GM23338 (cell line): ENCODE measurements around the gene DENND4A. TPM values are rescaled to one million over a fixed set of nuclear protein-coding genes. Genes with fewer than 3 reads are reported as not detected.

Source experiments
- ATAC-seq: fragments of 200-7000 bp; cut with Tn5 transposase; 3 replicates; pipeline ENCODE4 v1.9.1; 2020
- DNase-seq: peaks from one replicate; pipeline ENCODE4 v3.0.0-alpha.2; 2015; ENCODE audit warnings: low spot score
- H2AFZ ChIP-seq: fragments of 200-600 bp; sonication (generic); 2 replicates; pipeline ENCODE4 v1.8.0; 2016; ENCODE audit warnings: antibody characterized with exemption, mild to moderate bottlenecking, moderate library complexity
- H3F3A ChIP-seq: fragments of 200-600 bp; sonication (generic); replicated peaks from 2 replicates; pipeline ENCODE4 v1.8.0; 2017; ENCODE audit warnings: antibody characterized with exemption, mixed run types, low read depth
- H3K27ac ChIP-seq: fragments of 200-600 bp; sonication (generic); 2 replicates; pipeline ENCODE4 v1.6.1; 2016; ENCODE audit warnings: low read depth
- H3K27me3 ChIP-seq: fragments of 200-600 bp; sonication (generic); 2 replicates; pipeline ENCODE4 v1.8.0; 2016; ENCODE audit warnings: mild to moderate bottlenecking, mixed run types, moderate library complexity; ENCODE audit not compliant: insufficient read depth
- H3K36me3 ChIP-seq: fragments of 200-600 bp; sonication (generic); 2 replicates; pipeline ENCODE4 v1.8.0; 2016; ENCODE audit warnings: mild to moderate bottlenecking; ENCODE audit not compliant: insufficient read depth
- H3K4me1 ChIP-seq: fragments of 200-600 bp; sonication (generic); 2 replicates; pipeline ENCODE4 v1.8.0; 2016; ENCODE audit warnings: mild to moderate bottlenecking, moderate library complexity; ENCODE audit not compliant: insufficient read depth
- H3K4me2 ChIP-seq: fragments of 200-600 bp; sonication (generic); 2 replicates; pipeline ENCODE4 v1.7.1; 2017; ENCODE audit warnings: mixed run types
- H3K4me3 ChIP-seq: fragments of 200-600 bp; sonication (generic); 2 replicates; pipeline ENCODE4 v1.6.1; 2016; ENCODE audit warnings: mixed run types
- H3K79me2 ChIP-seq: fragments of 200-600 bp; sonication (generic); replicated peaks from 2 replicates; pipeline ENCODE4 v1.8.0; 2017; ENCODE audit warnings: mild to moderate bottlenecking; ENCODE audit not compliant: insufficient read depth
- H3K9me2 ChIP-seq: fragments of 200-600 bp; sonication (generic); 2 replicates; pipeline ENCODE4 v1.8.0; 2017; ENCODE audit not compliant: insufficient read depth
- H4K20me1 ChIP-seq: fragments of 200-600 bp; sonication (generic); replicated peaks from 2 replicates; pipeline ENCODE4 v1.8.0; 2017; ENCODE audit warnings: mild to moderate bottlenecking; ENCODE audit not compliant: insufficient read depth
- H3K27ac Mint-ChIP-seq: 2 replicates; pipeline ENCODE4 v1.8.0; 2020; ENCODE audit warnings: inconsistent platforms, mild to moderate bottlenecking, moderate library complexity, mixed read lengths
- H3K27me3 Mint-ChIP-seq: 3 replicates; pipeline ENCODE4 v1.8.0; 2022; ENCODE audit warnings: low read depth, mild to moderate bottlenecking, moderate library complexity, mixed read lengths, inconsistent platforms; ENCODE audit not compliant: insufficient read depth, poor library complexity
- H3K36me3 Mint-ChIP-seq: 3 replicates; pipeline ENCODE4 v1.8.0; 2021; ENCODE audit warnings: low read depth, mild to moderate bottlenecking, inconsistent platforms, moderate library complexity, mixed read lengths
- H3K4me1 Mint-ChIP-seq: 3 replicates; pipeline ENCODE4 v1.8.0; 2020; ENCODE audit warnings: mild to moderate bottlenecking, inconsistent platforms, mixed read lengths
- H3K4me3 Mint-ChIP-seq: 3 replicates; pipeline ENCODE4 v1.8.0; 2021; ENCODE audit warnings: moderate library complexity, mild to moderate bottlenecking, inconsistent platforms, mixed read lengths
- H3K9me3 Mint-ChIP-seq: 3 replicates; pipeline ENCODE4 v1.8.0; 2020; ENCODE audit warnings: moderate library complexity, mild to moderate bottlenecking, inconsistent platforms, mixed read lengths
- CREB1 ChIP-seq: fragments of 250-450 bp; sonication (Bioruptor Pico); IDR thresholded peaks from 2 replicates; pipeline ENCODE4 v1.5.0; 2020; ENCODE audit warnings: low read depth, mild to moderate bottlenecking, moderate library complexity
- ETS1 ChIP-seq: IDR thresholded peaks from 2 replicates; pipeline ENCODE4 v1.6.1; 2016; ENCODE audit warnings: antibody characterized with exemption
- EZH2 ChIP-seq: fragments of 200-600 bp; sonication (generic); IDR thresholded peaks from one replicate; pipeline ENCODE4 v1.8.0; 2017; ENCODE audit warnings: antibody characterized with exemption, mild to moderate bottlenecking, low read depth; ENCODE audit not compliant: unreplicated experiment
- EZH2phosphoT487 ChIP-seq: fragments of 200-600 bp; sonication (generic); IDR thresholded peaks from one replicate; pipeline ENCODE4 v1.8.1; 2018; ENCODE audit warnings: antibody characterized with exemption; ENCODE audit not compliant: unreplicated experiment
- JUNB ChIP-seq: IDR thresholded peaks from one replicate; pipeline ENCODE4 v1.6.1; 2016; ENCODE audit warnings: antibody characterized with exemption; ENCODE audit not compliant: unreplicated experiment
- NANOG ChIP-seq: IDR thresholded peaks from 2 replicates; pipeline ENCODE4 v1.6.1; 2016; ENCODE audit warnings: antibody characterized with exemption, borderline replicate concordance
- POLR2AphosphoS5 ChIP-seq: IDR thresholded peaks from 2 replicates; pipeline ENCODE4 v1.6.1; 2016; ENCODE audit warnings: antibody characterized with exemption, low read depth
- REST ChIP-seq: IDR thresholded peaks from one replicate; pipeline ENCODE4 v1.6.1; 2018; ENCODE audit warnings: antibody characterized with exemption; ENCODE audit not compliant: unreplicated experiment
- STAT1 ChIP-seq: IDR thresholded peaks from one replicate; pipeline ENCODE4 v1.6.1; 2016; ENCODE audit warnings: antibody characterized with exemption; ENCODE audit not compliant: unreplicated experiment
- polyA plus RNA-seq: library from polyadenylated mRNA; unstranded; fragments of >200 nt; fragmentation: Nextera tagmentation; extraction: Ambion mirVana; gene quantifications from 2 replicates; pipeline ENCODE4 v1.2.1, GENCODE V29; 2016
- total RNA-seq: library from RNA; depleted of rRNA; stranded (reverse); fragments of >200 nt; shearing (Covaris generic); gene quantifications from 2 replicates; pipeline ENCODE4 v1.2.3, GENCODE V29; 2014

The DENND4A gene
- total and polyA plus RNA-seq, 2 experiments from 2014 or later = 3.4 to 9.0 TPM

GRCh38 chr15:65655457-65655856 is 136.6 kb downstream of the DENND4A start (continued):
- no peak for TF ChIP-seq EZH2
- no peak for TF ChIP-seq REST
- TF ChIP-seq NANOG = no peak
- no peak for TF ChIP-seq EZH2phosphoT487
- no peak for TF ChIP-seq CREB1
- no peak for TF ChIP-seq ETS1

GRCh38 chr15:65655026-65655425 is 137.1 kb downstream of the DENND4A start:
- H3K9me3 Mint-ChIP-seq = no peaks in the 10 kb centered on the region

More at GRCh38 chr15:65655026-65655425, 137.1 kb downstream of the DENND4A start:
- H3K27me3 ChIP-seq = no peaks in the 10 kb centered on the region
- no peak overlapping the region for H3K4me3 ChIP-seq
- DNase-seq = no peak
- H3K36me3 ChIP-seq = no peaks in the 10 kb centered on the region
- H3F3A ChIP-seq = no peaks in the 10 kb centered on the region
- Mint-ChIP-seq H3K27me3 (no peaks in the 10 kb centered on the region), H3K4me3 (no peak overlapping the region), H3K4me1 (0 out of 3 replicates have a peak, but pooled peaks cover 4% of the 10 kb centered on the region), H3K36me3 (no peaks in the 10 kb centered on the region), H3K27ac (no peak overlapping the region)
- no peak for ATAC-seq
- H3K79me2 ChIP-seq = no peaks in the 10 kb centered on the region
- H3K4me1 ChIP-seq = no peaks in the 10 kb centered on the region
- TF ChIP-seq CREB1 = no peak
- no peak for TF ChIP-seq NANOG
- TF ChIP-seq STAT1 = no peak
- TF ChIP-seq REST = no peak
- no peak for TF ChIP-seq POLR2AphosphoS5
- TF ChIP-seq JUNB = no peak
- H3K9me2 ChIP-seq = no peaks in the 10 kb centered on the region
- no peak overlapping the region for H3K4me2 ChIP-seq
- no peaks in the 10 kb centered on the region for H4K20me1 ChIP-seq
- no peak overlapping the region for H3K27ac ChIP-seq
- H2AFZ ChIP-seq = no peak overlapping the region
